Measurements from ENCODE around the gene PDZD7.

The PDZD7 gene

GRCh38 chr10:101007099-101007711 lies 23.7 kb downstream of the PDZD7 start:
- no peaks in the 10 kb centered on the region for H3K27me3 ChIP-seq (ENCODE audit: insufficient read depth, poor library complexity, severe bottlenecking)
- H3K4me3 ChIP-seq (replicated peaks; ENCODE audit: insufficient read depth, low read length) = no peak overlapping the region
- TF ChIP-seq SPI1 (IDR thresholded peaks at IDR 0.05; ENCODE audit: borderline replicate concordance, low read depth) (no peak), CTCF (IDR thresholded peaks at IDR 0.05; ENCODE audit: insufficient read depth, low read length) (no peak)
- H3K27ac ChIP-seq (replicated peaks) = no peak overlapping the region
- no peak for DNase-seq (ENCODE audit: low read depth in 1 of 2, low spot score in 1 of 2)

GRCh38 chr10:101006593-101007098 lies 24.3 kb downstream of the PDZD7 start:
- DNase-seq (ENCODE audit: low read depth in 1 of 2, low spot score in 1 of 2) = no peak
- no peak overlapping the region for H3K4me3 ChIP-seq (replicated peaks; ENCODE audit: insufficient read depth, low read length)
- no peaks in the 10 kb centered on the region for H3K27me3 ChIP-seq (ENCODE audit: insufficient read depth, poor library complexity, severe bottlenecking)
- TF ChIP-seq GABPA (IDR thresholded peaks at IDR 0.05; ENCODE audit: low read depth) (no peak), SPI1 (IDR thresholded peaks at IDR 0.05; ENCODE audit: borderline replicate concordance, low read depth) (no peak), REST (IDR thresholded peaks at IDR 0.05; ENCODE audit: insufficient replicate concordance, low read depth) (no peak), CTCF (IDR thresholded peaks at IDR 0.05; ENCODE audit: insufficient read depth, low read length) (no peak), POLR2AphosphoS5 (IDR thresholded peaks at IDR 0.05; ENCODE audit: low read depth) (no peak)
- H3K27ac ChIP-seq (replicated peaks) = no peak overlapping the region

- DNase-seq (ENCODE audit: low read depth in 1 of 2, low spot score in 1 of 2) = no peak
- Histone ChIP-seq H3K4me3 (replicated peaks; ENCODE audit: insufficient read depth, low read length) (no peak overlapping the region), H3K27ac (replicated peaks) (no peak overlapping the region), H3K27me3 (ENCODE audit: insufficient read depth, poor library complexity, severe bottlenecking) (no peaks in the 10 kb centered on the region)
- TF ChIP-seq CTCF (IDR thresholded peaks at IDR 0.05; ENCODE audit: insufficient read depth, low read length) (no peak), REST (IDR thresholded peaks at IDR 0.05; ENCODE audit: insufficient replicate concordance, low read depth) (no peak), GABPA (IDR thresholded peaks at IDR 0.05; ENCODE audit: low read depth) (no peak), SPI1 (IDR thresholded peaks at IDR 0.05; ENCODE audit: borderline replicate concordance, low read depth) (no peak), POLR2AphosphoS5 (IDR thresholded peaks at IDR 0.05; ENCODE audit: low read depth) (no peak)
Measured at GRCh38 chr10:101005869-101006567, 24.9 kb downstream of the PDZD7 start.
